Endodermal cell (in vitro differentiated cells): ENCODE data around the gene ZNF562. TPM values are rescaled to one million over a fixed set of nuclear protein-coding genes. Genes with fewer than 3 reads are reported as not detected.

Experiments
- DNase-seq: peaks from one replicate; pipeline ENCODE4 v3.0.0-alpha.2; 2017
- H3K27ac ChIP-seq: 2 replicates; pipeline ENCODE4 v1.5.1; 2013; ENCODE audit warnings: mild to moderate bottlenecking, low read depth, low read length, moderate library complexity
- H3K27me3 ChIP-seq: 2 replicates; pipeline ENCODE4 v1.6.1; 2013; ENCODE audit warnings: mild to moderate bottlenecking, low read length, moderate library complexity; ENCODE audit not compliant: insufficient read depth, control insufficient read depth, poor library complexity, severe bottlenecking
- H3K36me3 ChIP-seq: 2 replicates; pipeline ENCODE4 v1.7.0; 2013; ENCODE audit warnings: mild to moderate bottlenecking, low read length, moderate library complexity; ENCODE audit not compliant: control insufficient read depth, insufficient read depth
- H3K4me1 ChIP-seq: one replicate; pipeline ENCODE4 v1.7.0; 2013; ENCODE audit warnings: low read length; ENCODE audit not compliant: control insufficient read depth, insufficient read depth
- H3K4me3 ChIP-seq: 2 replicates; pipeline ENCODE4 v1.5.1; 2013; ENCODE audit warnings: mild to moderate bottlenecking, low read length, moderate library complexity
- H3K9ac ChIP-seq: 2 replicates; pipeline ENCODE4 v1.6.1; 2013; ENCODE audit warnings: mild to moderate bottlenecking, low read length, moderate library complexity; ENCODE audit not compliant: poor library complexity, severe bottlenecking; ENCODE audit errors: extremely low read depth
- H3K9me3 ChIP-seq: 2 replicates; pipeline ENCODE4 v1.6.1; 2013; ENCODE audit warnings: mild to moderate bottlenecking, low read length, moderate library complexity; ENCODE audit not compliant: control insufficient read depth
- H3K27ac Mint-ChIP-seq: 2 replicates; pipeline ENCODE4 v1.8.0; 2020; ENCODE audit warnings: mixed read lengths
- H3K27me3 Mint-ChIP-seq: 2 replicates; pipeline ENCODE4 v1.8.0; 2021; ENCODE audit warnings: mild to moderate bottlenecking, mixed read lengths; ENCODE audit not compliant: insufficient read depth
- H3K36me3 Mint-ChIP-seq: 2 replicates; pipeline ENCODE4 v1.8.0; 2020; ENCODE audit warnings: low read depth, mixed read lengths
- H3K4me1 Mint-ChIP-seq: 2 replicates; pipeline ENCODE4 v1.8.0; 2020; ENCODE audit warnings: mixed read lengths
- H3K4me3 Mint-ChIP-seq: 2 replicates; pipeline ENCODE4 v1.8.0; 2020; ENCODE audit warnings: mild to moderate bottlenecking, moderate library complexity, mixed read lengths
- H3K9me3 Mint-ChIP-seq: 2 replicates; pipeline ENCODE4 v1.8.0; 2020; ENCODE audit warnings: mild to moderate bottlenecking, mixed read lengths
- WGBS, 2 experiments: methylation state at CpG; one replicate each; pipeline versions ENCODE4 v1.1.5 to v1.1.7; 2013; ENCODE audit warnings: missing lambda C conversion rate in 2 of 2, mixed read lengths in 1 of 2; ENCODE audit not compliant: insufficient coverage in 1 of 2, insufficient read length in 1 of 2; 5-methylcytosine and 5-hydroxymethylcytosine counted together
- total RNA-seq, 2 donors: library from RNA; stranded (reverse); fragmentation: NEBNext Ultra II Directional in 1 of 2; extraction: Animal tissue kit (Norgen Biotek cat#: 25700) in 1 of 2; gene quantifications; 2 replicates in 1 of 2; 3 replicates in 1 of 2; pipeline ENCODE4 v1.2.1, GENCODE V29; 2021
- TF ChIP-seq, protein P1 (sequence below): fragments of 200-600 bp; sonication (generic); conservative IDR thresholded peaks from 2 replicates; pipeline ENCODE4 v1.5.0; 2021; ENCODE audit warnings: antibody characterized with exemption, mild to moderate bottlenecking

ZNF562 gene
- total RNA-seq, 2 donors from 2014 or later = 1.9 to 15.5 TPM

DNA sequence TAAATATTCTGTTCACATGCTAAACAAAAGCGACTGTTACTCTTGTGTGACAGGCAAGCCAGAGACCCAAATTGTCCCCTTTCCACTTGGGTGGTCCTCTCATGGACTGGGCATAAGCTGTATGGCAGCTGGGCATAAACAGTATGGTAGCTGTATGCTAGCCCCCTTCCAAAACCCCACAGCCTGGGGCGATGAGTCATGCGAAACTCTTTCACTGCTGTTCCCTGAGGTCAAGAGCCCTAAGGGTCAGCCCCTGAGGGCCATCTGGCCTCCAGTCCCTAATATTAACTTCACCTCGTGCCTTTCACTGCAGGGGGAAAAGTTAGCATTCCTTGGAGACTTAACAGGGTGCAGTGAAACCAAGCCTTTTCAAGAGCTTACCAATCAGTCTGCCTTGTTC, 45.6 kb upstream of the ZNF562 start:
- Histone ChIP-seq H3K9me3 (peaks cover 5% of the 10 kb centered on the region), H3K27me3 (no peaks in the 10 kb centered on the region), H3K36me3 (no peaks in the 10 kb centered on the region), H3K9ac (no peak overlapping the region), H3K27ac (no peak overlapping the region), H3K4me3 (no peak overlapping the region), H3K4me1 (no peaks in the 10 kb centered on the region)
- no peaks in the 10 kb centered on the region for H3K36me3 Mint-ChIP-seq
- H3K9me3 Mint-ChIP-seq = peaks cover 90% of the 10 kb centered on the region
- H3K27ac Mint-ChIP-seq = no peak overlapping the region
- no peak overlapping the region for H3K4me3 Mint-ChIP-seq
- DNase-seq = no peak
- H3K4me1 Mint-ChIP-seq = no peaks in the 10 kb centered on the region
- WGBS, 2 experiments = 69 to 86% methylated on average over 2 to 4 of the region's 4 CpGs
- TF ChIP-seq, protein P1, sequence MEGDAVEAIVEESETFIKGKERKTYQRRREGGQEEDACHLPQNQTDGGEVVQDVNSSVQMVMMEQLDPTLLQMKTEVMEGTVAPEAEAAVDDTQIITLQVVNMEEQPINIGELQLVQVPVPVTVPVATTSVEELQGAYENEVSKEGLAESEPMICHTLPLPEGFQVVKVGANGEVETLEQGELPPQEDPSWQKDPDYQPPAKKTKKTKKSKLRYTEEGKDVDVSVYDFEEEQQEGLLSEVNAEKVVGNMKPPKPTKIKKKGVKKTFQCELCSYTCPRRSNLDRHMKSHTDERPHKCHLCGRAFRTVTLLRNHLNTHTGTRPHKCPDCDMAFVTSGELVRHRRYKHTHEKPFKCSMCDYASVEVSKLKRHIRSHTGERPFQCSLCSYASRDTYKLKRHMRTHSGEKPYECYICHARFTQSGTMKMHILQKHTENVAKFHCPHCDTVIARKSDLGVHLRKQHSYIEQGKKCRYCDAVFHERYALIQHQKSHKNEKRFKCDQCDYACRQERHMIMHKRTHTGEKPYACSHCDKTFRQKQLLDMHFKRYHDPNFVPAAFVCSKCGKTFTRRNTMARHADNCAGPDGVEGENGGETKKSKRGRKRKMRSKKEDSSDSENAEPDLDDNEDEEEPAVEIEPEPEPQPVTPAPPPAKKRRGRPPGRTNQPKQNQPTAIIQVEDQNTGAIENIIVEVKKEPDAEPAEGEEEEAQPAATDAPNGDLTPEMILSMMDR = no peak
- H3K27me3 Mint-ChIP-seq = no peaks in the 10 kb centered on the region

DNA sequence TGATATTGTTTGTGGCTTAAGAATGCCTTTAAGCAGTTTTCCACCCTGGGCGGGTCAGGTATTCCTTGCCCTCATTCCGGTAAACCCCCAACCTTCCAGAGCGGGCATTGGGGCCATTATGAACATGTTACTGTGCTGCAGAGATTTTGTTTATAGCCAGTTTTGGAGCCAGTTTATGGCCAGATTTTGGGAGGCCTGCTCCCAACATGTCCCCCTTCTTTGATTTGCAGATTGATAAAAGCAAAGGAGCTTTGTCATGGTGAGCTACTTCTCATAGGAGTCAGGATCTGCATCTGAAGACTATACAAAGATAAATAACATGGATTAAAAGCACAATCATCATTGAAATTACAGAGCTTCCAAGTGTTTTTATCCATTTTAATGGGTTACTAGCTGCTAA, 36.9 kb upstream of the ZNF562 start:
- Mint-ChIP-seq H3K9me3 (peaks cover 88% of the 10 kb centered on the region), H3K27ac (no peak overlapping the region), H3K4me1 (no peaks in the 10 kb centered on the region), H3K27me3 (no peaks in the 10 kb centered on the region), H3K4me3 (no peak overlapping the region), H3K36me3 (no peaks in the 10 kb centered on the region)
- 94% methylated on average over 3 of the region's 3 CpGs; no CpG with 5 or more reads in 1 of the 2 experiments for WGBS, 2 experiments
- Histone ChIP-seq H3K36me3 (no peaks in the 10 kb centered on the region), H3K4me3 (no peak overlapping the region), H3K4me1 (no peaks in the 10 kb centered on the region), H3K9ac (no peak overlapping the region), H3K9me3 (peaks cover 31% of the 10 kb centered on the region), H3K27ac (no peak overlapping the region), H3K27me3 (no peaks in the 10 kb centered on the region)
- no peak for DNase-seq
- TF ChIP-seq, protein P1 = no peak

DNA sequence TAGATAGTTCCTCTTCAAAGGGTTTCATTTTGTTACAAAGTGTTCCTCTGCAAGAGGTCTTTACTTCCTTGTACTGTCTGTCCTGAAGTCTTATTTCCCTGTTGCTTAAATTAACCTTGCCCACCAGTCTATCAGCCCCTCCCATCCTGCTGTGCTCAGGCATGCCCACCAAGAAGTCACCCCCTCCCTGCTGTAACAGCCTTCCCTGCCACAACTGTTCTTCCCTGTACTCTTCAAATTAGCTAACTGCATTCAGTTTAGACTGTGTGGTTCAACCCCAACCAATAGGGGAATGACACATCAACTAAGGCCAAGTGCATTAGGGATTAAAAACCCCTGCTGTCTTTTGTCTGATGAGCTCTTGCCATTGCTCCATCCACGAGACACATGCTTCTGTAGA, 34.4 kb upstream of the ZNF562 start:
- TF ChIP-seq, protein P1 = no peak
- Mint-ChIP-seq H3K9me3 (peaks cover 90% of the 10 kb centered on the region), H3K27ac (no peak overlapping the region), H3K4me1 (no peaks in the 10 kb centered on the region), H3K4me3 (no peak overlapping the region), H3K27me3 (no peaks in the 10 kb centered on the region), H3K36me3 (no peaks in the 10 kb centered on the region)
- DNase-seq = no peak
- no peaks in the 10 kb centered on the region for H3K36me3 ChIP-seq
- H3K27me3 ChIP-seq = no peaks in the 10 kb centered on the region
- H3K27ac ChIP-seq = no peak overlapping the region
- no peaks in the 10 kb centered on the region for H3K4me1 ChIP-seq
- H3K9me3 ChIP-seq = peaks cover 31% of the 10 kb centered on the region
- no peak overlapping the region for H3K9ac ChIP-seq
- no peak overlapping the region for H3K4me3 ChIP-seq
- 43 to 84% methylated on average over 1 of the region's 1 CpG for WGBS, 2 experiments
